HFFc6 (cell line): ENCODE results near the gene LATS2. TPM values are rescaled to one million over a fixed set of nuclear protein-coding genes. Genes with fewer than 3 reads are reported as not detected.

Experiments used
- DNase-seq: peaks from one replicate; pipeline ENCODE4 v3.0.0-alpha.2; 2018
- H3K27ac Mint-ChIP-seq: 2 replicates; pipeline ENCODE4 v1.8.0; 2020; ENCODE audit warnings: mild to moderate bottlenecking, mixed read lengths
- H3K27me3 Mint-ChIP-seq: 2 replicates; pipeline ENCODE4 v1.8.0; 2021; ENCODE audit warnings: mild to moderate bottlenecking, moderate library complexity, mixed read lengths; ENCODE audit not compliant: insufficient read depth
- H3K36me3 Mint-ChIP-seq: 2 replicates; pipeline ENCODE4 v1.8.0; 2021; ENCODE audit warnings: low read depth, mixed read lengths
- H3K4me1 Mint-ChIP-seq: 2 replicates; pipeline ENCODE4 v1.8.0; 2020; ENCODE audit warnings: low read depth, mixed read lengths
- H3K4me3 Mint-ChIP-seq: 2 replicates; pipeline ENCODE4 v1.8.0; 2020; ENCODE audit warnings: mild to moderate bottlenecking, moderate library complexity, mixed read lengths
- H3K9me3 Mint-ChIP-seq: 2 replicates; pipeline ENCODE4 v1.8.0; 2020; ENCODE audit warnings: mild to moderate bottlenecking, mixed read lengths
- CTCF ChIP-seq: fragments of 200-600 bp; sonication (generic); IDR thresholded peaks from 2 replicates; pipeline ENCODE4 v1.5.0; 2021; ENCODE audit warnings: antibody characterized with exemption, mild to moderate bottlenecking
- total RNA-seq, 6 experiments: library from RNA; stranded (reverse); fragmentation: NEBNext Ultra II Directional; extraction: Animal tissue kit (Norgen Biotek cat#: 25700); gene quantifications; 2 replicates in 1 of 6; 3 replicates in 5 of 6; pipeline ENCODE4 v1.2.3, GENCODE V29; 2021

The LATS2 gene
- total RNA-seq, 6 experiments from 2014 or later = 43.5 to 54.8 (median 44.9) TPM

- Mint-ChIP-seq H3K27me3 (peaks cover 9% of the 10 kb centered on the region), H3K9me3 (no peaks in the 10 kb centered on the region), H3K4me3 (no peak overlapping the region), H3K4me1 (peaks cover 69% of the 10 kb centered on the region), H3K27ac (peak overlapping the region; percentile 4), H3K36me3 (peaks cover 66% of the 10 kb centered on the region)
- TF ChIP-seq CTCF = no peak
- DNase-seq = no peak
These were observed 66.0 kb downstream of the LATS2 start for GRCh38 chr13:20995245-20995838.

- TF ChIP-seq CTCF = no peak
- Mint-ChIP-seq H3K4me3 (no peak overlapping the region), H3K27me3 (peaks cover 6% of the 10 kb centered on the region), H3K27ac (no peak overlapping the region; the same call in 1 of the 2 replicates), H3K4me1 (peaks cover 69% of the 10 kb centered on the region), H3K36me3 (peaks cover 63% of the 10 kb centered on the region), H3K9me3 (no peaks in the 10 kb centered on the region)
- DNase-seq = no peak
These were observed 67.0 kb downstream of the LATS2 start for GRCh38 chr13:20994441-20994821.

DNA sequence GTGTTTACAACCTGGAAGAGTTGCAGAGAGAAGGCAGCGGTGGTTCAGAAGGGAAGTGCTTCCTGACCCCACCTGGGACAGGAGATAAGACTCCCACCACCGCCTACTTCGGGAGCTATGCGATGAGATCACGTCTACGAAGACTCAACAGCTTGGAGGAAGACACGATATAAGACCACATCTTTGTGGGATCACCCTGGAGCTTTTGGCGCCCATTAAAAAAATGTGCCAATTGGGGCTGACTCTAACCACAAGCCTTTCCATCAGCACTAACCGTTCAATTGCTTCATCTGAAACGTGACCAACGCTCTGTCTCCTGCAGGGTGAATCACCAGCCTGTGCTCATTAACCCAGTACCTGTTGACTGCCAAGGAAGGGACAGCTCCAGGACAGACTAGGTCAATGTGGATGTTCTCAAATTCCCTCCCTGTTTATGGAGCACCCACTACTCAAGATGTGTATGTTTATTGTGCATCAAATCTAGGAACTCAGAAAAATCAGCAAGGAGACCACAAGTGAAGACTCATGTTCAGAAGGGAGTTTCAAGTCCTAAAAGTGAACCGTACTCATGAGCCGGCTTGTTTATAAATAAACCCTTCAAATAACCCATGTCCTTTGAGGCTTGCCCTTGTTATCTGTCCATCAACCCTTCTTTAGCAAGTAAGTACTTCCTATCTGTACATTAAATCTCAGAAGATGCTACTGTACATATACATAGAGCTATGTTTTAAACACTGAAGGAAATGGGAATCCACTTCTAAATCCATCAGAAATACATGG, 67.5 kb downstream of the LATS2 start:
- Mint-ChIP-seq H3K27me3 (peaks cover 3% of the 10 kb centered on the region), H3K4me1 (peaks cover 64% of the 10 kb centered on the region), H3K4me3 (peak overlapping the region; percentile 33; the same call in 1 of the 2 replicates), H3K36me3 (peaks cover 57% of the 10 kb centered on the region), H3K27ac (peak overlapping the region; percentile 76), H3K9me3 (no peaks in the 10 kb centered on the region)
- DNase-seq = peak; percentile 68
- no peak for TF ChIP-seq CTCF

- DNase-seq = no peak
- TF ChIP-seq CTCF = no peak
- no peaks in the 10 kb centered on the region for H3K9me3 Mint-ChIP-seq
- H3K36me3 Mint-ChIP-seq = peaks cover 55% of the 10 kb centered on the region
- peaks cover 3% of the 10 kb centered on the region for H3K27me3 Mint-ChIP-seq
- H3K27ac Mint-ChIP-seq = peak overlapping the region; percentile 76
- peak overlapping the region; percentile 33; the same call in 1 of the 2 replicates for H3K4me3 Mint-ChIP-seq
- H3K4me1 Mint-ChIP-seq = peaks cover 62% of the 10 kb centered on the region
These were observed 68.2 kb downstream of the LATS2 start for GRCh38 chr13:20993211-20993610.

GRCh38 chr13:20991741-20992520, 69.5 kb downstream of the LATS2 start:
- peaks cover 56% of the 10 kb centered on the region for H3K36me3 Mint-ChIP-seq
- H3K27ac Mint-ChIP-seq = peak overlapping the region; percentile 34
- H3K4me3 Mint-ChIP-seq = no peak overlapping the region; the same call in 1 of the 2 replicates
- no peaks in the 10 kb centered on the region for H3K9me3 Mint-ChIP-seq
- no peak for TF ChIP-seq CTCF
- DNase-seq = no peak
- H3K27me3 Mint-ChIP-seq = peaks cover 2% of the 10 kb centered on the region
- H3K4me1 Mint-ChIP-seq = peaks cover 49% of the 10 kb centered on the region
